GM21423 (cell line): Measurements from ENCODE around the gene CCDC57.
"Not testable (repeated sequence)": the region's sequence is repeated elsewhere in the genome, so short reads cannot be mapped to it uniquely, and the experiment has no call there.

Experiments used
- ATAC-seq: cut with Tn5 transposase; IDR thresholded peaks from one replicate; pipeline ENCODE4 v1.9.1; 2021; ENCODE audit warnings: mild to moderate bottlenecking, moderate library complexity; ENCODE audit not compliant: unreplicated experiment

The CCDC57 gene

GRCh38 chr17:82134101-82134500, 78.5 kb downstream of the CCDC57 start:
- ATAC-seq: no peak

- ATAC-seq: not testable (repeated sequence)
Observed at GRCh38 chr17:82133166-82133953, 79.3 kb downstream of the CCDC57 start.

GRCh38 chr17:82129095-82129494, 83.5 kb downstream of the CCDC57 start:
- ATAC-seq: no peak

GRCh38 chr17:82128287-82128686, 84.4 kb downstream of the CCDC57 start:
- no peak for ATAC-seq

GRCh38 chr17:82127704-82128103, 84.9 kb downstream of the CCDC57 start:
- no peak for ATAC-seq

GRCh38 chr17:82127315-82127595, 85.4 kb downstream of the CCDC57 start:
- ATAC-seq: no peak

- ATAC-seq: no peak
Observed at GRCh38 chr17:82126556-82127314, 85.9 kb downstream of the CCDC57 start.

- no peak for ATAC-seq
Observed at GRCh38 chr17:82124101-82124500, 88.5 kb downstream of the CCDC57 start.

GRCh38 chr17:82121660-82122629, 90.7 kb downstream of the CCDC57 start:
- ATAC-seq: no peak

GRCh38 chr17:82121246-82121645, 91.4 kb downstream of the CCDC57 start:
- ATAC-seq: no peak

GRCh38 chr17:82120148-82120547, 92.5 kb downstream of the CCDC57 start:
- ATAC-seq: no peak

- ATAC-seq: no peak
Observed at GRCh38 chr17:82118815-82119380, 93.7 kb downstream of the CCDC57 start.

GRCh38 chr17:82118168-82118814, 94.4 kb downstream of the CCDC57 start:
- ATAC-seq: no peak

- ATAC-seq: no peak
Observed at GRCh38 chr17:82117139-82118090, 95.2 kb downstream of the CCDC57 start.

GRCh38 chr17:82116246-82116645, 96.4 kb downstream of the CCDC57 start:
- ATAC-seq: no peak

- ATAC-seq: no peak
Observed at GRCh38 chr17:82114872-82115271, 97.8 kb downstream of the CCDC57 start.

GRCh38 chr17:82114447-82114846, 98.2 kb downstream of the CCDC57 start:
- no peak for ATAC-seq

GRCh38 chr17:82113941-82114340, 98.7 kb downstream of the CCDC57 start:
- ATAC-seq: no peak

GRCh38 chr17:82113422-82113821, 99.2 kb downstream of the CCDC57 start:
- no peak for ATAC-seq
